Loucy (cell line): ENCODE measurements around the gene QRFPR.
"Not testable (repeated sequence)": the region's sequence is repeated elsewhere in the genome, so short reads cannot be mapped to it uniquely, and the experiment has no call there.

Source experiments
- H2AFZ ChIP-seq: fragments of 200-600 bp; sonication (generic); 2 replicates; pipeline ENCODE4 v1.6.0; 2016; ENCODE audit warnings: antibody characterized with exemption, mild to moderate bottlenecking, low read length, moderate library complexity
- H3F3A ChIP-seq: fragments of 200-600 bp; 2 replicates; pipeline ENCODE4 v1.6.0; 2016; ENCODE audit warnings: antibody characterized with exemption, low read depth, mild to moderate bottlenecking
- H3K27me3 ChIP-seq: fragments of 200-600 bp; sonication (generic); 2 replicates; pipeline ENCODE4 v1.6.1; 2014; ENCODE audit warnings: low read length, mild to moderate bottlenecking; ENCODE audit not compliant: insufficient read depth, poor library complexity, severe bottlenecking
- H3K36me3 ChIP-seq: fragments of 200-600 bp; sonication (generic); 2 replicates; pipeline ENCODE4 v1.6.1; 2016; ENCODE audit warnings: low read length; ENCODE audit not compliant: insufficient read depth
- H3K4me1 ChIP-seq: fragments of 200-600 bp; sonication (generic); 2 replicates; pipeline ENCODE4 v1.5.1; 2014; ENCODE audit warnings: low read length, mild to moderate bottlenecking; ENCODE audit not compliant: insufficient read depth, poor library complexity, severe bottlenecking
- H3K4me2 ChIP-seq: fragments of 200-600 bp; sonication (generic); 2 replicates; pipeline ENCODE4 v1.6.0; 2014; ENCODE audit warnings: antibody characterized with exemption, low read length, low read depth, mild to moderate bottlenecking; ENCODE audit not compliant: poor library complexity, severe bottlenecking
- H3K4me3 ChIP-seq: fragments of 200-600 bp; sonication (generic); 2 replicates; pipeline ENCODE4 v1.5.1; 2014; ENCODE audit warnings: low read length, mild to moderate bottlenecking, mixed read lengths; ENCODE audit not compliant: poor library complexity, severe bottlenecking
- H3K79me2 ChIP-seq: fragments of 200-600 bp; sonication (generic); 2 replicates; pipeline ENCODE4 v1.6.1; 2014; ENCODE audit warnings: low read length; ENCODE audit not compliant: insufficient read depth
- H3K9ac ChIP-seq: fragments of 200-600 bp; sonication (generic); 2 replicates; pipeline ENCODE4 v1.6.0; 2014; ENCODE audit warnings: mild to moderate bottlenecking, low read depth, low read length, moderate library complexity; ENCODE audit not compliant: poor library complexity, severe bottlenecking
- H3K9me2 ChIP-seq: fragments of 200-600 bp; sonication (generic); replicated peaks from 2 replicates; pipeline ENCODE4 v1.6.1; 2016; ENCODE audit warnings: low read depth, low read length, mixed read lengths
- H3K9me3 ChIP-seq: fragments of 200-600 bp; sonication (generic); 2 replicates; pipeline ENCODE4 v1.6.1; 2014; ENCODE audit warnings: mild to moderate bottlenecking, antibody characterized with exemption, low read length, low read depth; ENCODE audit not compliant: insufficient read depth
- H4K20me1 ChIP-seq: fragments of 200-600 bp; sonication (generic); 2 replicates; pipeline ENCODE4 v1.6.0; 2014; ENCODE audit warnings: antibody characterized with exemption, low read length, mild to moderate bottlenecking; ENCODE audit not compliant: insufficient read depth, poor library complexity, severe bottlenecking
- CTCF ChIP-seq: fragments of 200-600 bp; sonication (generic); conservative IDR thresholded peaks from 2 replicates; pipeline ENCODE4 v1.5.1; 2014; ENCODE audit warnings: mild to moderate bottlenecking, antibody characterized with exemption, low read length
- EZH2phosphoT487 ChIP-seq: fragments of 200-600 bp; IDR thresholded peaks from 2 replicates; pipeline ENCODE4 v1.6.1; 2018; ENCODE audit warnings: antibody characterized with exemption, mild to moderate bottlenecking, moderate library complexity, borderline replicate concordance

QRFPR gene

GRCh38 chr4:121324331-121324730, 56.5 kb downstream of the QRFPR start:
- H3K9me3 ChIP-seq, result no peaks in the 10 kb centered on the region
- no peaks in the 10 kb centered on the region for H3K27me3 ChIP-seq
- no peaks in the 10 kb centered on the region for H4K20me1 ChIP-seq
- no peak overlapping the region for H3K4me2 ChIP-seq
- H3K4me1 ChIP-seq, result no peaks in the 10 kb centered on the region
- H2AFZ ChIP-seq, result no peak overlapping the region
- H3F3A ChIP-seq, result no peaks in the 10 kb centered on the region
- H3K79me2 ChIP-seq, result no peaks in the 10 kb centered on the region
- no peak for TF ChIP-seq EZH2phosphoT487
- TF ChIP-seq CTCF, result peak; percentile 33
- no peak overlapping the region for H3K9ac ChIP-seq
- no peaks in the 10 kb centered on the region for H3K9me2 ChIP-seq
- H3K36me3 ChIP-seq, result no peaks in the 10 kb centered on the region
- H3K4me3 ChIP-seq, result no peak overlapping the region

GRCh38 chr4:121321466-121321865, 59.4 kb downstream of the QRFPR start:
- Histone ChIP-seq H3K4me1 (no peaks in the 10 kb centered on the region), H3K4me2 (no peak overlapping the region), H3K9ac (no peak overlapping the region), H3K9me3 (0 out of 2 replicates have a peak, but pooled peaks cover 3% of the 10 kb centered on the region), H3K9me2 (no peaks in the 10 kb centered on the region), H3K27me3 (no peaks in the 10 kb centered on the region), H3F3A (no peaks in the 10 kb centered on the region), H2AFZ (no peak overlapping the region), H3K79me2 (no peaks in the 10 kb centered on the region), H3K36me3 (no peaks in the 10 kb centered on the region), H4K20me1 (no peaks in the 10 kb centered on the region), H3K4me3 (no peak overlapping the region)
- TF ChIP-seq CTCF, result no peak
- TF ChIP-seq EZH2phosphoT487, result no peak

- no peaks in the 10 kb centered on the region for H3F3A ChIP-seq
- H3K9ac ChIP-seq, result no peak overlapping the region
- H3K4me2 ChIP-seq, result no peak overlapping the region
- no peaks in the 10 kb centered on the region for H3K4me1 ChIP-seq
- H4K20me1 ChIP-seq, result no peaks in the 10 kb centered on the region
- no peaks in the 10 kb centered on the region for H3K27me3 ChIP-seq
- no peak overlapping the region for H2AFZ ChIP-seq
- 0 out of 2 replicates have a peak, but pooled peaks cover 3% of the 10 kb centered on the region for H3K9me3 ChIP-seq
- no peak overlapping the region for H3K4me3 ChIP-seq
- TF ChIP-seq EZH2phosphoT487 (no peak), CTCF (no peak)
- H3K36me3 ChIP-seq, result no peaks in the 10 kb centered on the region
- no peaks in the 10 kb centered on the region for H3K9me2 ChIP-seq
- no peaks in the 10 kb centered on the region for H3K79me2 ChIP-seq
These were observed 64.7 kb downstream of the QRFPR start for GRCh38 chr4:121316091-121316490.

GRCh38 chr4:121313430-121313829, 67.4 kb downstream of the QRFPR start:
- H3K9me3 ChIP-seq, H3K4me2 ChIP-seq, H4K20me1 ChIP-seq, H3K9ac ChIP-seq, H2AFZ ChIP-seq, H3K9me2 ChIP-seq, H3K27me3 ChIP-seq, H3K79me2 ChIP-seq, H3K4me3 ChIP-seq, H3K36me3 ChIP-seq, H3K4me1 ChIP-seq, H3F3A ChIP-seq: not testable (repeated sequence)
